Ishikawa (cell line): ENCODE results near the gene YIPF5.

ENCODE experiments used
- CEBPB ChIP-seq: IDR thresholded peaks from 2 replicates; pipeline ENCODE4 v1.6.1; 2012
- CREB1 ChIP-seq: IDR thresholded peaks from 2 replicates; pipeline ENCODE4 v1.6.1; 2012; ENCODE audit warnings: low read depth
- EGR1 ChIP-seq: IDR thresholded peaks from 2 replicates; pipeline ENCODE4 v1.6.1; 2012
- EP300 ChIP-seq: IDR thresholded peaks from 2 replicates; pipeline ENCODE4 v1.6.1; 2012; ENCODE audit warnings: borderline replicate concordance
- FOXM1 ChIP-seq: IDR thresholded peaks from 2 replicates; pipeline ENCODE4 v1.6.1; 2012; ENCODE audit warnings: low read depth, borderline replicate concordance
- NFIC ChIP-seq: IDR thresholded peaks from 2 replicates; pipeline ENCODE4 v1.6.1; 2012
- RAD21 ChIP-seq: IDR thresholded peaks from 2 replicates; pipeline ENCODE4 v1.6.1; 2012; ENCODE audit warnings: low read depth
- TAF1 ChIP-seq: IDR thresholded peaks from 2 replicates; pipeline ENCODE4 v1.6.1; 2012; ENCODE audit warnings: low read depth, mild to moderate bottlenecking
- TCF12 ChIP-seq: IDR thresholded peaks from 2 replicates; pipeline ENCODE4 v1.6.1; 2012; ENCODE audit warnings: low read depth
- TEAD4 ChIP-seq: IDR thresholded peaks from 2 replicates; pipeline ENCODE4 v1.6.1; 2012
- YY1 ChIP-seq: IDR thresholded peaks from 2 replicates; pipeline ENCODE4 v1.6.1; 2012; ENCODE audit warnings: low read depth
- ZBTB7A ChIP-seq: IDR thresholded peaks from 2 replicates; pipeline ENCODE4 v1.6.1; 2012; ENCODE audit warnings: low read depth
- TF ChIP-seq, protein P1 (sequence below): IDR thresholded peaks from 2 replicates; pipeline ENCODE4 v1.6.1; 2012
- TF ChIP-seq, protein P2 (sequence below): IDR thresholded peaks from 2 replicates; pipeline ENCODE4 v1.6.1; 2012; ENCODE audit warnings: low read depth, mild to moderate bottlenecking
- TF ChIP-seq, protein P3 (sequence below): IDR thresholded peaks from 2 replicates; pipeline ENCODE4 v1.6.1; 2012

YIPF5 gene

DNA sequence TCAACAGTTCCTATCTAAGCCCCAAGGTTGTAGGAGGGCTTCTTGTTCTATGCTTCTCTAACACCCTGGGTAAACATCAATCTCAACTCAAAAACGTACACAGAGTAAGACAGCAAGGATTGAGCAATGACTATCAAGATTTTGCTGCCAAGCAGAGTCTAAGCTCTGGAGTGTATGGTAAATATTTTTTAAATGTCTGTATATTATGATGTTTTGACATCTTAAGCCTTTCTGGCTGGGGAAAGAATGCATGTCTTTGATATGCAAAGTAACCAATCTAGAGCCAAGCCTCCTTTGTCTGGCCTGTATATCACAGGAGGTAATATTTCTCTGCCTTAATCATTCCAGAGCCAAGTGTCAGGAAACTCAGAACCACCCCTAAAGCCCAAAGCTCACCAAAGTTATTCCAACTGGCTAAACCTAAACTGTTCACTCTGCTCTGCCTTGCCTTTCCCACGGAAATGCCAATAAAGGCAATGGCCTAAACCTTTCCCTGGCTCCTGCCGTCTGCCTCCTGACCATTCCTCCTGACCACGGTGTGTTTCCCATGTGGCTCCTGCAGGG lies 45.2 kb downstream of the YIPF5 start:
- TF ChIP-seq TEAD4 (no peak), EGR1 (no peak), TCF12 (no peak), RAD21 (no peak), ZBTB7A (no peak), NFIC (no peak), FOXM1 (no peak), TAF1 (no peak), CREB1 (no peak), CEBPB (no peak), YY1 (no peak), EP300 (no peak)
- TF ChIP-seq, protein P1, sequence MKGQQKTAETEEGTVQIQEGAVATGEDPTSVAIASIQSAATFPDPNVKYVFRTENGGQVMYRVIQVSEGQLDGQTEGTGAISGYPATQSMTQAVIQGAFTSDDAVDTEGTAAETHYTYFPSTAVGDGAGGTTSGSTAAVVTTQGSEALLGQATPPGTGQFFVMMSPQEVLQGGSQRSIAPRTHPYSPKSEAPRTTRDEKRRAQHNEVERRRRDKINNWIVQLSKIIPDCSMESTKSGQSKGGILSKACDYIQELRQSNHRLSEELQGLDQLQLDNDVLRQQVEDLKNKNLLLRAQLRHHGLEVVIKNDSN: no peak
- TF ChIP-seq, protein P2, sequence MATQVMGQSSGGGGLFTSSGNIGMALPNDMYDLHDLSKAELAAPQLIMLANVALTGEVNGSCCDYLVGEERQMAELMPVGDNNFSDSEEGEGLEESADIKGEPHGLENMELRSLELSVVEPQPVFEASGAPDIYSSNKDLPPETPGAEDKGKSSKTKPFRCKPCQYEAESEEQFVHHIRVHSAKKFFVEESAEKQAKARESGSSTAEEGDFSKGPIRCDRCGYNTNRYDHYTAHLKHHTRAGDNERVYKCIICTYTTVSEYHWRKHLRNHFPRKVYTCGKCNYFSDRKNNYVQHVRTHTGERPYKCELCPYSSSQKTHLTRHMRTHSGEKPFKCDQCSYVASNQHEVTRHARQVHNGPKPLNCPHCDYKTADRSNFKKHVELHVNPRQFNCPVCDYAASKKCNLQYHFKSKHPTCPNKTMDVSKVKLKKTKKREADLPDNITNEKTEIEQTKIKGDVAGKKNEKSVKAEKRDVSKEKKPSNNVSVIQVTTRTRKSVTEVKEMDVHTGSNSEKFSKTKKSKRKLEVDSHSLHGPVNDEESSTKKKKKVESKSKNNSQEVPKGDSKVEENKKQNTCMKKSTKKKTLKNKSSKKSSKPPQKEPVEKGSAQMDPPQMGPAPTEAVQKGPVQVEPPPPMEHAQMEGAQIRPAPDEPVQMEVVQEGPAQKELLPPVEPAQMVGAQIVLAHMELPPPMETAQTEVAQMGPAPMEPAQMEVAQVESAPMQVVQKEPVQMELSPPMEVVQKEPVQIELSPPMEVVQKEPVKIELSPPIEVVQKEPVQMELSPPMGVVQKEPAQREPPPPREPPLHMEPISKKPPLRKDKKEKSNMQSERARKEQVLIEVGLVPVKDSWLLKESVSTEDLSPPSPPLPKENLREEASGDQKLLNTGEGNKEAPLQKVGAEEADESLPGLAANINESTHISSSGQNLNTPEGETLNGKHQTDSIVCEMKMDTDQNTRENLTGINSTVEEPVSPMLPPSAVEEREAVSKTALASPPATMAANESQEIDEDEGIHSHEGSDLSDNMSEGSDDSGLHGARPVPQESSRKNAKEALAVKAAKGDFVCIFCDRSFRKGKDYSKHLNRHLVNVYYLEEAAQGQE: no peak
- TF ChIP-seq, protein P3, sequence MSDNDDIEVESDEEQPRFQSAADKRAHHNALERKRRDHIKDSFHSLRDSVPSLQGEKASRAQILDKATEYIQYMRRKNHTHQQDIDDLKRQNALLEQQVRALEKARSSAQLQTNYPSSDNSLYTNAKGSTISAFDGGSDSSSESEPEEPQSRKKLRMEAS: no peak

DNA sequence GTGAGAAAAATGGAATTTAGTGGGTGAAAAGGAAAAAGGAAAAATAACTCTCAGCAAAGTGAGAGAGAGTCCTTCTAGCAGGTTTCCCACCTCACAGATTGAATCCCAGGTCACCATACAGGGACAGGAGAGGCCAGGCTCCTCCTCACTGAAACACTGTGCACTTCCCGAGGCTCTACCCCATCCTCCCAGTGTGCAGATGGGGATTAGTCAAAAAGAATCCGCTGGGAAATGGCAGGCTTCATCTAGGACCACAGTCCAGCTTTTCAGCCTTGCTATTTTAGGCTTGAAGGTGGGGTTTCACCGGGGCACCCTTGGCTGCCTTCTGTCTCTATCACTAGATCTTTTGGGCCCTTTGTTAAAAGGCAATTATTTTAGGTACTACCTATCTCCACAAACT lies 47.8 kb downstream of the YIPF5 start:
- TF ChIP-seq EGR1 (no peak), CREB1 (no peak), NFIC (no peak), TAF1 (no peak), TEAD4 (no peak), EP300 (no peak), TCF12 (no peak), CEBPB (no peak)
- TF ChIP-seq, protein P1: no peak
- TF ChIP-seq, protein P2: no peak

DNA sequence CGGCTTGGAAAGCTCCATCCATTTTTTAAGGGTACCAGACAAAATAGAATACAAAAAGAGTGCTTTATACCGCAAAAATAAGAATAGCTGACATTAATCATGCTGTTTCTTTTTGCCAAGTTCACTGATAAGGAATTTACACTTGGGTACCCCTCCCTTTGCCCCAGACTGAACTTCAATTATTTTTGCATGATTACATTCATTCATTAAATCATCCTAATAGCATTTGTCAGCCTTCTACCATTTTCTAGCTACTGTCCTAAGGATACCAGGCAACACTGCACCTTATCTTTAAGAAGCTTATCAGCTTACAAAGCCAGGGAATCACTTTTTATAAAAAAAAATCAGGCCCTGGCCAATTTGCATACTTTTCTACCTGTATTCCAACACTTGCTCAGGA lies 48.4 kb downstream of the YIPF5 start:
- TF ChIP-seq NFIC: no peak
- TF ChIP-seq, protein P1: no peak
- no peak for TF ChIP-seq RAD21
- no peak for TF ChIP-seq TEAD4
- no peak for TF ChIP-seq EGR1
- TF ChIP-seq, protein P3: no peak
- no peak for TF ChIP-seq TCF12
- TF ChIP-seq EP300: no peak
- no peak for TF ChIP-seq FOXM1
- no peak for TF ChIP-seq CREB1
- TF ChIP-seq YY1: no peak
- TF ChIP-seq TAF1: no peak
- no peak for TF ChIP-seq ZBTB7A

DNA sequence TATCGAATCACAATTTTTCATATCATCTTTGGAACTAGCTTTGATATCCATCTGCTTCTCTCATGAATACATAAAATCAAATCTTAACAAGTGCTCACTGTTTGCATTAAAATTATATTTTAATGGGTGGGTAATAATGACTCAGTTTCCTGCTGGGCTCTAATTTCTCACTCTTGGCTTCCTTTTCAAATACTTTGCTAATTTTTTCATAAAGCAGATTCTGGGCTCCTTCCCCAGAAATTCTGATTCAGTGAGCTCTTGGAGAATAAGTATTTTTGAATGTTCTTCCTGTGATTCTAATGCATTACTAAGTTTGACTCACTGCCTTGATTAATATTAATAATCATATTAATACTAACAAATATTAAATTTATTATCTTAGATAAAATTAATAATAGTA lies 48.9 kb downstream of the YIPF5 start:
- TF ChIP-seq TAF1: no peak
- TF ChIP-seq, protein P2: no peak
- no peak for TF ChIP-seq TEAD4
- TF ChIP-seq CREB1: no peak
- TF ChIP-seq RAD21: no peak
- no peak for TF ChIP-seq EP300
- TF ChIP-seq ZBTB7A: no peak
- TF ChIP-seq, protein P3: no peak
- no peak for TF ChIP-seq FOXM1
- TF ChIP-seq EGR1: no peak
- TF ChIP-seq YY1: no peak
- TF ChIP-seq TCF12: no peak
- no peak for TF ChIP-seq NFIC
- no peak for TF ChIP-seq CEBPB
- TF ChIP-seq, protein P1: no peak
